ENCODE measurements around the gene AHI1. TPM values are rescaled to one million over a fixed set of nuclear protein-coding genes. Genes with fewer than 3 reads are reported as not detected.

Gene AHI1
- total RNA-seq, 4 donors from 2014 or later: 9.2 to 16.5 (median 11.7) TPM

DNA sequence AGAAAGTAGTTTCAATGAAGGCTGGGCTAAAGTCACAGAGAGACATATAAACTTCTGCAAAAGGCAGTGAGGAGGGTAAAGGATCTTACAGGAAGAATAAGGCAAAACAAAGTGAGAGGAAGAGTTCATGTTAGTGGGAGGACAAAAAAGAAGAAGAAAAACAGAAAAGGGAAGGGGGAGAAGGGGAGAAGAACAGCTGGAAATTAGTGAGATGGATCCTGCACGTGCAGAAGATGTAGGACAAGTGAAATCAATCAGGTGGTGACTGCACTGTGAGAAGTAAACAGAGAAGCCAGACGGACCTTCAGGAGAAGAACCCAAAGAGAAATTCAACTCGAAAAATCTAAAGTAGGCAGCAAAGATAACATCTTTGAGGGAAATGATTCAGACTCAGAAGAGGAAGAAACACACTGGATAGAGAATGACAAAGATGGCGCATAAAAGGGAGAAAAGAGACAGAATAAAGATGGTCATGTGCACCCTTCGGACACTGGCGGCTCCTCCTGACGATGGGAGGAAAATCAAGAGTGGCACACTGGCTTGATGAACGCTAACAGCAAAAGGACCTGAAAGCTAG lies 210.5 kb downstream of the AHI1 start:
- WGBS, 2 donors: 82 to 85% methylated on average over 8 of the region's 8 CpGs
- intact Hi-C loops (cut with DNase I; ENCODE audit: low total_unique reads): no loop called here

DNA sequence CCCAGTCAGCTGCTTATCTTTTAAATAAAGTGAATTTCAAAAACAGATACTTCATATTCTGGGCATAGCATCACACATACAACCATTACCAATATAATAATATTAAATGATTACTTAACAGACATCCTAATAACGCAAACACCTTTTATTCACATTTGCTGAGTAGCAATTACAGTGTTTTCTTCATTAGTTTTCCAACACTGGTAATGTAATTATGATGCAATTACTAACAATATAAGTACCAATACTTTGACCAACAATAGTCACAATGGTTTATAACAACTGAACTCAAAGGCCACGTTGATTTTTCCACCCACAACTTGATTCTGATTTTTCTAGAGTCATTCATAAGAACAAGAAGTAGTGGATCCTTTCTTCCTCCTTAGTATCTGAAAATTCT lies 212.4 kb downstream of the AHI1 start:
- DNase-seq (ENCODE audit: low spot score in 2 of 2): no peak
- no peak for TF ChIP-seq POLR2A (IDR thresholded peaks at IDR 0.05)
- TF ChIP-seq, protein P1, sequence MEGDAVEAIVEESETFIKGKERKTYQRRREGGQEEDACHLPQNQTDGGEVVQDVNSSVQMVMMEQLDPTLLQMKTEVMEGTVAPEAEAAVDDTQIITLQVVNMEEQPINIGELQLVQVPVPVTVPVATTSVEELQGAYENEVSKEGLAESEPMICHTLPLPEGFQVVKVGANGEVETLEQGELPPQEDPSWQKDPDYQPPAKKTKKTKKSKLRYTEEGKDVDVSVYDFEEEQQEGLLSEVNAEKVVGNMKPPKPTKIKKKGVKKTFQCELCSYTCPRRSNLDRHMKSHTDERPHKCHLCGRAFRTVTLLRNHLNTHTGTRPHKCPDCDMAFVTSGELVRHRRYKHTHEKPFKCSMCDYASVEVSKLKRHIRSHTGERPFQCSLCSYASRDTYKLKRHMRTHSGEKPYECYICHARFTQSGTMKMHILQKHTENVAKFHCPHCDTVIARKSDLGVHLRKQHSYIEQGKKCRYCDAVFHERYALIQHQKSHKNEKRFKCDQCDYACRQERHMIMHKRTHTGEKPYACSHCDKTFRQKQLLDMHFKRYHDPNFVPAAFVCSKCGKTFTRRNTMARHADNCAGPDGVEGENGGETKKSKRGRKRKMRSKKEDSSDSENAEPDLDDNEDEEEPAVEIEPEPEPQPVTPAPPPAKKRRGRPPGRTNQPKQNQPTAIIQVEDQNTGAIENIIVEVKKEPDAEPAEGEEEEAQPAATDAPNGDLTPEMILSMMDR (IDR thresholded peaks at IDR 0.05): no peak
- no peak overlapping the region for H3K4me3 ChIP-seq (ENCODE audit: low read depth, poor library complexity, severe bottlenecking)
- WGBS, 2 donors: 82 to 83% methylated on average over 2 of the region's 2 CpGs
- intact Hi-C loops (cut with DNase I; ENCODE audit: low total_unique reads): no loop called here

More for the DNA sequence above, 210.5 kb downstream of the AHI1 start:
- H3K4me3 ChIP-seq (ENCODE audit: low read depth, poor library complexity, severe bottlenecking): no peak overlapping the region
- no peak for DNase-seq (ENCODE audit: low spot score in 2 of 2)
- TF ChIP-seq, protein P1 (IDR thresholded peaks at IDR 0.05): no peak
- TF ChIP-seq POLR2A (IDR thresholded peaks at IDR 0.05): no peak

DNA sequence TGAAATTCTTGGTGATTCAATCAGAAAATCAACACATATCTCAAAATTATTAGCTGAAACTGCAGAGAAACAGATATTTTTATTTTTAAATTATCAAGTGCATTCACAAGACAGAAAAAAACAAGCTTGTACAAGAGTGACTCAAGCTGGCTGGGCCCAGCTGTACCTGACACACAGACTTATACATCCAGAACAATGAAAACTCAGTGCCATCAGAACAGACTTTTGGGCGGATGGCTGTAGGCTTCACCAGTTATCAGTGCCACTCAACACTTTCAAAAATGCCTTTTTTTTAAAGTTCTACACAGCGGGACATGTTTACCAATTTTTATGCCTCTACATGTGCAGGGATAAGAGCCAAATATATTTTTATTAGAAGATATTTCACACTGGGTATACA lies 213.6 kb downstream of the AHI1 start:
- intact Hi-C loops (cut with DNase I; ENCODE audit: low total_unique reads): no loop called here
- no peak for TF ChIP-seq POLR2A (IDR thresholded peaks at IDR 0.05)
- TF ChIP-seq, protein P1 (IDR thresholded peaks at IDR 0.05): no peak
- H3K4me3 ChIP-seq (ENCODE audit: low read depth, poor library complexity, severe bottlenecking): no peak overlapping the region
- DNase-seq (ENCODE audit: low spot score in 2 of 2): no peak
- WGBS, 2 donors: 83 to 98% methylated on average over 2 of the region's 2 CpGs

DNA sequence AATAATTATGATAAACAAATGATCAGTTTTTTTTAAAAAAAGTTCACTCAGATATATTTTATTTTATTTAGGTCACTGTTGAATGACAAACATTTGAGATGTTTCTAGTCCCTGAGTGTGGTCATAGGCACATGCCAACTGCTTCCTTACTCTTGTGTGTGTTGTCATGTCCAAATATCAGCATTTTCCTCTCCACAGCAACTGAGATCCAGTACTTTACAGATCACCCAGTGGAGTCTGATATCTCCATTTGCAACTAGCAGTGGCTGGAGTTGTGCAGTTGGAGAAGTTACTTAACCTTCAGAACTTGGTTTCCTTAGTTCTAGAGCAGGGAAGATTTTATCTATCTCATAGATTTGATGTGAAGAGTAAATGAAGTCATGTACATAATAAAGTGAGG lies 215.1 kb downstream of the AHI1 start:
- H3K4me3 ChIP-seq (ENCODE audit: low read depth, poor library complexity, severe bottlenecking): no peak overlapping the region
- no peak for TF ChIP-seq POLR2A (IDR thresholded peaks at IDR 0.05)
- TF ChIP-seq, protein P1 (IDR thresholded peaks at IDR 0.05): no peak
- intact Hi-C loops (cut with DNase I; ENCODE audit: low total_unique reads): no loop called here
- DNase-seq (ENCODE audit: low spot score in 2 of 2): no peak

DNA sequence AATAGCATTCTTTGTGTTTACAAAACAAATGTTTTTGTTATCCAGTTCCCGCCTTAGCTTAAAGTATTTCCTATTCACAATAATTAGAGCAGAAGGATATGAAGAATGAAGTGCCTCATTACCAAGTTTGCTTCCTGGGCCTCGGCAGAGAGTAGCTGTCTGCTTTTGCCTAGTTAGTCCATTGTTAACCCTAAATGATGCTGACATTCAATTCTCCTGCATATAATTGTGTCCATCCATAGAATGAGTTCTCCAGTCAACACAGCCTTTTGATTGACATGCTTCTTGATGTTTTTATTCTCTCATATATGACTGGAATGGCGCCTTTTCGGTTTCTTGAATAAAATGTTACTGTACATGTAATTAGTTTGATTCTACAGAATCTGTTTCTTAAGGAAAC lies 215.6 kb downstream of the AHI1 start:
- 87 to 88% methylated on average over 4 of the region's 4 CpGs for WGBS, 2 donors
- H3K4me3 ChIP-seq (ENCODE audit: low read depth, poor library complexity, severe bottlenecking): no peak overlapping the region
- TF ChIP-seq, protein P1 (IDR thresholded peaks at IDR 0.05): no peak
- TF ChIP-seq POLR2A (IDR thresholded peaks at IDR 0.05): no peak
- intact Hi-C loops (cut with DNase I; ENCODE audit: low total_unique reads): no loop called here
- no peak for DNase-seq (ENCODE audit: low spot score in 2 of 2)

DNA sequence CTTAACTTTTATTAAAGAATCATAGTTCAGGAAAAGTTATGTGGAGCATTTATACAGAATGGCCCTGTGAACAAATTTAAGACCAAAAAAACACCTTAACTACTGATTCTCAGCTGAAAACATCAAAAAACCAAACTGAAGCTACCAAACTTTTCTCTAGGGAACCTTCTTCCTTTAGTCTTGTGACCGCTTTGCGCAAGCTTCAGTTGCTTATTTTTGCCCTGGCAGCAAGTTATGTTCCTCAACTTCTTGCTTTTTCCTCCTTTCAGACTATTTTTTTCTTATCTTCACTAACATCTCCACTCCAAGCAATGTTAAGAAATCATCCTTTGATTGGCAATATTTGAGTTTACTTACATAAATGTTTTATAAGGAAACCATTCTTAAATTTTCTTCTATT lies 216.3 kb downstream of the AHI1 start:
- intact Hi-C loops (cut with DNase I; ENCODE audit: low total_unique reads): no loop called here
- TF ChIP-seq POLR2A (IDR thresholded peaks at IDR 0.05): no peak
- TF ChIP-seq, protein P1 (IDR thresholded peaks at IDR 0.05): no peak
- no peak overlapping the region for H3K4me3 ChIP-seq (ENCODE audit: low read depth, poor library complexity, severe bottlenecking)
- 84 to 88% methylated on average over 2 of the region's 2 CpGs for WGBS, 2 donors
- DNase-seq (ENCODE audit: low spot score in 2 of 2): peak in 1 of 2 donors; percentile 43
